ENCODE data around the gene KRT35. TPM values are rescaled to one million over a fixed set of nuclear protein-coding genes. Genes with fewer than 3 reads are reported as not detected.

KRT35 gene
- total and polyA plus RNA-seq, 10 of the 15 experiments (the other 5 are each of a cell fraction or from before 2014, with no cell fraction given): not detected

- Histone ChIP-seq H3K36me3 (ENCODE audit: control insufficient read depth in 2 of 2, insufficient read depth in 2 of 2, low read length in 1 of 2) (no peaks in the 10 kb centered on the region), H3K4me2 (ENCODE audit: control insufficient read depth, insufficient read depth) (no peak overlapping the region), H2AFZ (ENCODE audit: control insufficient read depth, low read depth, low read length) (no peak overlapping the region), H3K9me3 (replicated peaks; ENCODE audit: control insufficient read depth, insufficient read depth, low read length) (no peaks in the 10 kb centered on the region), H3K4me1 (ENCODE audit: control insufficient read depth, insufficient read depth, low read length) (no peaks in the 10 kb centered on the region), H3K79me2 (ENCODE audit: control insufficient read depth, insufficient read depth, low read length) (no peaks in the 10 kb centered on the region), H3K27ac (ENCODE audit: control insufficient read depth, insufficient read depth) (no peak overlapping the region), H3K9ac (ENCODE audit: control insufficient read depth, insufficient read depth, low read length) (no peak overlapping the region), H3K27me3 (replicated peaks in 1 of 2; ENCODE audit: control insufficient read depth in 2 of 2, insufficient read depth in 2 of 2, low read length in 1 of 2) (peaks cover 0 to 7% of the 10 kb centered on the region in 2 experiments; a peak in 2 of 4 replicates), H3K4me3 (no peak overlapping the region), H4K20me1 (ENCODE audit: control insufficient read depth, insufficient read depth) (no peaks in the 10 kb centered on the region)
- intact Hi-C loops (cut with micrococcal nuclease; ENCODE audit: unreplicated experiment): no loop called here
- in situ Hi-C loops (cut with MboI): no loop called here
- BruUV-seq (replicated peaks): no TSS peak
- 15% methylated on average over 7 of the region's 7 CpGs for WGBS (ENCODE audit: insufficient coverage, insufficient replicate concordance, low lambda C conversion rate, missing lambda C conversion rate)
- TF ChIP-seq SIN3A (IDR thresholded peaks at IDR 0.05; ENCODE audit: low read depth, low read length) (no peak), TCF12 (IDR thresholded peaks at IDR 0.05; ENCODE audit: low read depth, low read length) (no peak), BMI1 (IDR thresholded peaks at IDR 0.05; ENCODE audit: borderline replicate concordance) (no peak), KDM1A (IDR thresholded peaks at IDR 0.05; ENCODE audit: borderline replicate concordance) (no peak), SREBF1 (IDR thresholded peaks at IDR 0.05; ENCODE audit: low read length) (no peak), NFXL1 (IDR thresholded peaks at IDR 0.05; ENCODE audit: borderline replicate concordance) (no peak), SREBF2 (IDR thresholded peaks at IDR 0.05; ENCODE audit: low read length) (no peak), GABPA (IDR thresholded peaks at IDR 0.05; ENCODE audit: low read depth) (no peak), REST (IDR thresholded peaks at IDR 0.05; ENCODE audit: low read depth, low read length) (no peak), WRNIP1 (IDR thresholded peaks at IDR 0.05; ENCODE audit: borderline replicate concordance, low read depth, low read length) (no peak), SPI1 (IDR thresholded peaks at IDR 0.05; ENCODE audit: borderline replicate concordance, insufficient read depth, low read depth, low read length) (no peak)
- no peak for FAIRE-seq
- ChIA-PET SMC1A (ENCODE audit: uncharacterized antibody, unreplicated experiment) (no interaction called here), RAD21 (ENCODE audit: unreplicated experiment) (no interaction called here), POLR2A (no interaction called here), CTCF (no interaction called here)
- ATAC-seq: no peak
- DNase-seq (ENCODE audit: low read depth, low spot score): no peak
These were observed 43.7 kb downstream of the KRT35 start for GRCh38 chr17:41437254-41437653.

Data from GM12878 (cell line).